GM21390 (cell line): ENCODE data around the gene COASY.

Experiments
- ATAC-seq: cut with Tn5 transposase; IDR thresholded peaks from one replicate; pipeline ENCODE4 v1.9.1; 2021; ENCODE audit not compliant: unreplicated experiment

COASY gene

GRCh38 chr17:42561897-42562387, at the start of gene COASY:
Gene COASY (plus strand): TSS chr17:42562148. CDS start chr17:42562623, 475 bp downstream.
- no peak for ATAC-seq

GRCh38 chr17:42512246-42512645, 49.7 kb upstream of the COASY start:
- ATAC-seq, result no peak

DNA sequence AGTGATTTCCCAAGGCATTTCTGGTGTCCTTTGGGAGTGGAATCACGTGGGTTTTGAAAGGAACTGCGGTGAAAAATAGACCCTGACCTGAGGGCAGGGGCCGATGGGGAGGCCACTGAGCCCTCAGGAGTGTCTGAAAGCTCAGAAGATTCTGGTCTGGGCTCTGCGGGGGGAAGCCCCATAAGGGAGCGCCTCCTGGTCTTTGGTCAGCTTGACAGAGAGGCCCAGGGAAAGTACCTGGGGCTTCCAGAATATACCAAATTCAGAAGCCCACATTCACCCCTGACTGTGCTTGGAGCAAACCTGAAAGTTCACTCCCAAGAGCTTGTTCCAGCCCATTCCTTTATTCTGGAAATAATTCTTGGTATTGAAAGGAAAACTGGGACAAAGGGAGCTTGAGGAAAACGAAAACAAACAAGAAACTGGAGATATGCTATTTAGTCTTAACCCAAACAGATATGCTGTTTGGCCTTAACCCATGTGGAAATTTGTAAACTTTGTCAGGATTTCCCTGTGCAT, 49.2 kb upstream of the COASY start:
- no peak for ATAC-seq

- ATAC-seq, result no peak
Observed at GRCh38 chr17:42513686-42514085, 48.3 kb upstream of the COASY start.

- no peak for ATAC-seq
Observed at GRCh38 chr17:42514279-42514678, 47.7 kb upstream of the COASY start.

DNA sequence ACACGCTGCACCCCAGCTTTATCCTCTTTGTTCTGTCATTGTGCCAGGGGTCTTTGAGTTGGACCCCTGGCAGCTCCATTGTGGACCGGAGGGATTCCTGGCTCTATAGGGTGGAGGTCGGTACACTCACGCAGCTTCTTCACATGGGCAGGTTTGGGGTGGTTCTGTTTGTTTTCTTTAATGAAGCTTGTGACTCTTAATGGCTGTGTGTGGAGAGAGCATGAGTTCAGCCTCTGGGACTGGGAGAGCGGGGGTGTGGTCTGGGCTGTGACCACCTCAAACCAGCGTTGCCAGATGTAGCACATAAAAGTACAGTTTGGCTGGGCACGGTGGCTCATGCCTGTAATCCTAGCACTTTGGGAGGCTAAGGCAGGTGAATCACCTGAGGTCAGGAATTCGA, 47.1 kb upstream of the COASY start:
- no peak for ATAC-seq

- no peak for ATAC-seq
Observed at GRCh38 chr17:42517516-42517915, 44.4 kb upstream of the COASY start.

- no peak for ATAC-seq
Observed at GRCh38 chr17:42518046-42518754, 43.7 kb upstream of the COASY start.

GRCh38 chr17:42518755-42519545, 43.0 kb upstream of the COASY start:
- ATAC-seq, result no peak

- no peak for ATAC-seq
Observed at GRCh38 chr17:42519546-42520491, 42.1 kb upstream of the COASY start.

DNA sequence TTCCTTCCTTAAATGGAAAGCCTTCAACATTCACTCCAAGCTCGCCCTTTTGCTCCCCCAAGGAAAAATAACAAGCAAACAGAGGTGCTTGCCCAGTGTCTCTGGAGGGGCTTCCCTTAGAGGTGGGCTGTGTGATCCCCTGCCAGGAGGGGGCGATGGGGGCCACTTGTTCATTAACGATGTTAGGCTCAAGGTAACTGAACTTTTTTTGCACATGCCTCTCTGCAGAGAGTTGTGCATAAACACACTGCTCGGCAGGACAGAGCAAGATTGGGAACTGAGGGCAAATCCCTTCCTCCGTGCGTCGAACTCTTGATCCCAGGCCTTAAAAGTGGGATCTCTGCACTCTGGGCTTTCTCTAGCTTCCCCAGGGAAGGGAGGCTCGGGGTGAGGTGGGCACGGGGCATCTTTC, 41.4 kb upstream of the COASY start:
- no peak for ATAC-seq

GRCh38 chr17:42521036-42521435, 40.9 kb upstream of the COASY start:
- no peak for ATAC-seq

- ATAC-seq, result no peak
Observed at GRCh38 chr17:42521666-42522262, 40.2 kb upstream of the COASY start.

- no peak for ATAC-seq
Observed at GRCh38 chr17:42522263-42522790, 39.6 kb upstream of the COASY start.

GRCh38 chr17:42522798-42523278, 39.1 kb upstream of the COASY start:
- no peak for ATAC-seq

- no peak for ATAC-seq
Observed at GRCh38 chr17:42525221-42525620, 36.7 kb upstream of the COASY start.

GRCh38 chr17:42526031-42526444, 35.9 kb upstream of the COASY start:
- no peak for ATAC-seq

- no peak for ATAC-seq
Observed at GRCh38 chr17:42527932-42528331, 34.0 kb upstream of the COASY start.

- no peak for ATAC-seq
Observed at GRCh38 chr17:42529061-42529460, 32.9 kb upstream of the COASY start.

GRCh38 chr17:42530952-42531454, 30.9 kb upstream of the COASY start:
- no peak for ATAC-seq
